Cardiac septum (tissue), 1 donor: ENCODE results near the gene CEACAM7. TPM values are rescaled to one million over a fixed set of nuclear protein-coding genes. Genes with fewer than 3 reads are reported as not detected.
"Not testable (repeated sequence)": the region's sequence is repeated elsewhere in the genome, so short reads cannot be mapped to it uniquely, and the experiment has no call there.

ENCODE experiments used
- DNase-seq: peaks from one replicate; pipeline ENCODE4 v3.0.0-alpha.2; 2020; ENCODE audit warnings: low spot score
- intact Hi-C: fragments of 100-400 bp; cut with DNase I; formaldehyde crosslinking; loops from one replicate; pipeline ENCODE4 v1.14.0; 2022
- total RNA-seq: library from RNA; stranded (reverse); fragmentation: NEBNext Ultra II Directional; extraction: Animal tissue kit (Norgen Biotek cat#: 25700); gene quantifications from one replicate; pipeline ENCODE4 v1.2.1, GENCODE V29; 2021
- donor health status: DM: no; HTN: no; CAD: no.

Gene CEACAM7
- total RNA-seq, 1 donor from 2014 or later, result not detected

GRCh38 chr19:41670755-41671154, 17.3 kb downstream of the CEACAM7 start:
- no peak for DNase-seq
- intact Hi-C loops, result no loop called here

DNA sequence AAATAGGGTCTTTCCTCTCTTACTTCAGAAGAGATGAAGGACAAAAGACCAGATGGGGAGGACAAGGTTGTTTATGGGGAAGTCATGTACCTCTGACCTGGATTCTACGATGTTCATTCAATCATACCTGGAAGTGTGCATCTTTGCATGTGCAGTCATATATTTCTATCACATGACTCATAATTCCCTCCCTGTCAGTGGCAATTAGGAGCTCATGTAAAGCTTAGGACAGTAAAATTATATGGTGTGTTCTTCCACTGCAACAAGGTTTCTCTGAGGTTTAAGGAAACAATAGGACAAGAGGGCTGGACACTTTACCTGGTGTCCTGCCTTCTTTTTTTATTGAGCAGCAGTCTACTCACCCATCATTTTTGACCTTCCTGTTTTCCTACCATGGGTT, 19.8 kb downstream of the CEACAM7 start:
- intact Hi-C loops, result no loop called here
- DNase-seq, result no peak

- DNase-seq, result no peak
- intact Hi-C loops, result no loop called here
Observed at GRCh38 chr19:41666075-41666474, 22.0 kb downstream of the CEACAM7 start.

GRCh38 chr19:41657157-41657556, 30.9 kb downstream of the CEACAM7 start:
- DNase-seq, result no peak
- intact Hi-C loops, result no loop called here

GRCh38 chr19:41656756-41657155, 31.3 kb downstream of the CEACAM7 start:
- intact Hi-C loops, DNase-seq: not testable (repeated sequence)

DNA sequence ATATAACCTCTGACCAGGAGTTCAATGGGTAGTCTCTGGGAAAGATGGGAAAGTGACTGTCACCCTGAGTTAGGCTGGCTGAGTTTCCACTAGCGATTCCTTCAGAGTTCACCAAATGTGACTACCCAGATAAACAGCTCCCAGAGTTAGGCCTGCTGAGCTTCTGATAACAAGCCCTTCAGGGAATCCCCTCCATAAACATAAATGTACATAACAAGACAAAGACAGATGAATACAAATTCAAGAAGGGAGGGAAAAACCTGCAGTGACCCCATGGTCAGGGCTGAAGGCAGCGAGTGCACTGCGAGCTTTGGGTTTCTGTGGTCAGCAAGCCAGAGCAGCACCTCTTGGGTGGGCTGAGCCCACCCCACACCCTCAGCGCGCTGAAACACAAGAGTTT, 35.8 kb downstream of the CEACAM7 start:
- intact Hi-C loops, result no loop called here
- no peak for DNase-seq

- intact Hi-C loops, result no loop called here
- DNase-seq, result no peak
Observed at GRCh38 chr19:41649827-41650226, 38.2 kb downstream of the CEACAM7 start.

GRCh38 chr19:41646589-41647204, 41.4 kb downstream of the CEACAM7 start:
- DNase-seq, result no peak
- intact Hi-C loops, result no loop called here

- intact Hi-C loops, result loop anchor here (5.0 kb wide), 1 partner anchor 105 kb away; no protein-coding TSS in a partner anchor
- no peak for DNase-seq
Observed at GRCh38 chr19:41641879-41642485, 46.1 kb downstream of the CEACAM7 start.

- intact Hi-C loops, result no loop called here
- DNase-seq, result no peak
Observed at GRCh38 chr19:41638641-41639081, 49.4 kb downstream of the CEACAM7 start.

GRCh38 chr19:41637484-41637883, 50.6 kb downstream of the CEACAM7 start:
- intact Hi-C loops, result no loop called here
- DNase-seq, result peak; percentile 91

GRCh38 chr19:41627966-41628675, 59.9 kb downstream of the CEACAM7 start:
- intact Hi-C loops, result no loop called here
- DNase-seq, result no peak

DNA sequence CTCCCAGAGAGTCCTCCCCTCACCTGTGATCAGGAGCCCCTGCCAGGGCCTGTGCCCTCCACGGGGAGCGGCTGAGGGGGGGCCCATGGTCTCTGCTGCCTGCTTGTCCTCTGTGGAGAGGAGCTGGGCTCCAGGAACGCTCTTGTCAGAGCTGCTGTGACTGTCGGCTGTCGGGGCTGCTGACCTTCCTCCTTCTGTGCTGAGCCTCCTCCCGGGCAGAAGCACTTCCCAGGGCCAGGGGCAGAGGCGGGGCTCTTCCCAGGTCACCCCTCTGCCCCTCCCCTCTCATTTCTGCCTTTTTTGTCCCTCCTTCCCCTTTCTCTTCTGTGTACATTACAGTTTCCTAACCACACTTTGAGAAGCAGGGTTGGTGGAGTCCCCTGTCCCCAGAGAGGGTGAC, 61.2 kb downstream of the CEACAM7 start, which contains the start of gene CEACAM4:
Gene CEACAM4, minus strand, starts transcription at position 198 of the 400 bp plus-strand sequence. Its CDS starts 111 bp downstream, at position 87.
- DNase-seq, result peak; percentile 93
- intact Hi-C loops, result no loop called here

- DNase-seq, result no peak
- intact Hi-C loops, result no loop called here
Observed at GRCh38 chr19:41626278-41626677, 61.8 kb downstream of the CEACAM7 start.

DNA sequence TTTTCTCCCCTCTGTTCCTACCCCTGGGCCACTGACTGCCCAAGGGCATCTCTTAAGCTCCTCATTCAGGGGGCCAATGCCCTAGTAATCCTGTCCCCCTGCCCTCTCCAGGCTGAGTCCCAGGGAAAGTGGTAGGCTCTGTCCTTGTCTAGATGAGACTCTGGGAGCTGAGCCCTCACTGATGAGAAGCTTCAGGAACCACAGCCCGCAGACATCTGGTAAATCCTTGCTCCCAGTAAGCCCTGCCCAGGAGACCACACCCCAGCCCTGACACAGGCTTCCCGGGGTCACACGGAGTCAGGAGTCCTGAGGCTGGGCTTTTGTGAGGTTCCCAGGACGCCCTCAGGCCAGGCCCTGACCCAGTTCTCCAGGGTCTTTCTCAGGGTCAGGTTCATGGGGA, 63.1 kb downstream of the CEACAM7 start:
- DNase-seq, result no peak
- intact Hi-C loops, result no loop called here

- intact Hi-C loops, result no loop called here
- DNase-seq, result no peak
Observed at GRCh38 chr19:41624515-41624914, 63.6 kb downstream of the CEACAM7 start.

- no peak for DNase-seq
- intact Hi-C loops, result no loop called here
Observed at GRCh38 chr19:41623360-41623759, 64.7 kb downstream of the CEACAM7 start.
